ENCODE results near the gene PRLHR.
"Not testable (repeated sequence)": the region's sequence is repeated elsewhere in the genome, so short reads cannot be mapped to it uniquely, and the experiment has no call there.

Gene PRLHR

GRCh38 chr10:118628397-118628796 lies 32.9 kb upstream of the PRLHR start:
- CTCF ChIA-PET: interaction anchor here (1.1 to 2.0 kb wide), 3 partner anchors 8 to 24 kb away, joined by 3 to 9 read pairs (median 3); no protein-coding TSS in a partner anchor
- no peak for TF ChIP-seq CTCF (IDR thresholded peaks at IDR 0.05; ENCODE audit: control extremely low read depth, extremely low read depth, low read depth, missing control alignments)
- no peak for DNase-seq (ENCODE audit: extremely low spot score)
- POLR2A ChIA-PET: no interaction called here

GRCh38 chr10:118626953-118627352 lies 31.5 kb upstream of the PRLHR start:
- peak; percentile 8 for TF ChIP-seq CTCF (IDR thresholded peaks at IDR 0.05; ENCODE audit: control extremely low read depth, extremely low read depth, low read depth, missing control alignments)
- POLR2A ChIA-PET: no interaction called here
- CTCF ChIA-PET: interaction anchor here (1.0 to 2.0 kb wide), 4 partner anchors 9 to 21 kb away, joined by 3 to 9 read pairs (median 4); no protein-coding TSS in a partner anchor
- no peak for DNase-seq (ENCODE audit: extremely low spot score)

- ChIA-PET POLR2A (no interaction called here), CTCF (no interaction called here)
- no peak for TF ChIP-seq CTCF (IDR thresholded peaks at IDR 0.05; ENCODE audit: control extremely low read depth, extremely low read depth, low read depth, missing control alignments)
- no peak for DNase-seq (ENCODE audit: extremely low spot score)
Measured at GRCh38 chr10:118625504-118625903, 30.1 kb upstream of the PRLHR start.

- CTCF ChIA-PET: no interaction called here
- TF ChIP-seq CTCF (IDR thresholded peaks at IDR 0.05; ENCODE audit: control extremely low read depth, extremely low read depth, low read depth, missing control alignments): no peak
- POLR2A ChIA-PET: no interaction called here
- DNase-seq (ENCODE audit: extremely low spot score): no peak
Measured at GRCh38 chr10:118624747-118625146, 29.3 kb upstream of the PRLHR start.

- ChIA-PET CTCF (interaction anchor here (1.1 to 2.0 kb wide), 2 partner anchors 10 to 52 kb away, joined by 3 to 5 read pairs; no protein-coding TSS in a partner anchor), POLR2A (no interaction called here)
- DNase-seq (ENCODE audit: extremely low spot score): no peak
Measured at GRCh38 chr10:118621304-118621942, 26.0 kb upstream of the PRLHR start.

GRCh38 chr10:118613863-118614262 lies 18.4 kb upstream of the PRLHR start:
- CTCF ChIA-PET: interaction anchor here (0.7 kb wide), 1 partner anchor 19 kb away, joined by 3 read pairs; no protein-coding TSS in a partner anchor
- DNase-seq (ENCODE audit: extremely low spot score); POLR2A ChIA-PET: not testable (repeated sequence)

More at GRCh38 chr10:118621304-118621942, 26.0 kb upstream of the PRLHR start:
- TF ChIP-seq CTCF (IDR thresholded peaks at IDR 0.05; ENCODE audit: control extremely low read depth, extremely low read depth, low read depth, missing control alignments): no peak

GRCh38 chr10:118610577-118610976 lies 15.1 kb upstream of the PRLHR start:
- CTCF ChIA-PET: no interaction called here
- no peak for DNase-seq (ENCODE audit: extremely low spot score)
- TF ChIP-seq CTCF (IDR thresholded peaks at IDR 0.05; ENCODE audit: control extremely low read depth, extremely low read depth, low read depth, missing control alignments): no peak
- POLR2A ChIA-PET: no interaction called here

All from GM10248 (cell line).